ENCODE data around the gene RNLS.

RNLS gene

GRCh38 chr10:88232983-88233543 lies 350.1 kb downstream of the RNLS start:
- no peak for DNase-seq (ENCODE audit: low spot score)

DNA sequence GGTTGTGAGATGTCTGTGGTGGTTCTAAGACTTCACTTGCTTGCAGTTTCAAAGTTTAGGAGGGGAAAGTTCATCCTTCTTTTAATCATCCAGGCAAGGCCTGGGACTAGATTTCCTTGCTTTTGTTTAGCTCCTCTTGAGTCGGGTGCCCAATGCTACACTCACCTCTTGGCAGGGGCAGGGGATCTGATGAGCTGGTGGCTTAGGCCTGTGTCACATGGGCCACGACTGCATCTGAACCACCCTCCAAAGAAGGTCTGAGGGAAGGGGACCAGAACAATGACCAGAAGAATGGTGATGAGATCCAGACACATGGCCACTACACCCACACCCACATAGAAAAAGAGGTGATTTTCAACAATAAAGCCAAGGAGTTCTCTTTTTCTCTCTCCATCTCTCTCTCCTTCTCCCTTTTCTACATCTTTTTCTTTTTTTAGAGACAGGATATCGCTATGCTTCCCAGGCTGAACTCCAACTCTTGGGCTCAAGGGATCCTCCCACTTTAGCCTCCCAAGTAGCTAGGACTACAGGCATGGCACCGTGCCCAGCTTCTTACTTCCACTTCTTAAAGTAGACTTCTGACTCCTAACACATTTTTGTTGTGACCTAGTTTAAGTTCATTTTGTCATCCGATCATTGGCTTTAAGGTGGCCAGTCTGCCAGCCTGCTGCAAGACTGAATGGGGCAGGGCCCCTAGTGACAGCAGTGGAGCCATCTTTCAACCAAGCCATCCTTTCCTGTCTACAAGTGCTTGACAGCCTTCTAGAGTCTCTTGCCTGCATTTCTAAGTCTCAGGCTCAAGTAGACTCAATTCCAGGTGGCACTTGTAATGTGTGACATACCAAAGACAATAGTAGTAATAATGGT lies 350.9 kb downstream of the RNLS start:
- no peak for DNase-seq (ENCODE audit: low spot score)

GRCh38 chr10:88230251-88230650 lies 352.9 kb downstream of the RNLS start:
- no peak for DNase-seq (ENCODE audit: low spot score)

GRCh38 chr10:88228130-88228529 lies 355.0 kb downstream of the RNLS start:
- DNase-seq (ENCODE audit: low spot score) = no peak

DNA sequence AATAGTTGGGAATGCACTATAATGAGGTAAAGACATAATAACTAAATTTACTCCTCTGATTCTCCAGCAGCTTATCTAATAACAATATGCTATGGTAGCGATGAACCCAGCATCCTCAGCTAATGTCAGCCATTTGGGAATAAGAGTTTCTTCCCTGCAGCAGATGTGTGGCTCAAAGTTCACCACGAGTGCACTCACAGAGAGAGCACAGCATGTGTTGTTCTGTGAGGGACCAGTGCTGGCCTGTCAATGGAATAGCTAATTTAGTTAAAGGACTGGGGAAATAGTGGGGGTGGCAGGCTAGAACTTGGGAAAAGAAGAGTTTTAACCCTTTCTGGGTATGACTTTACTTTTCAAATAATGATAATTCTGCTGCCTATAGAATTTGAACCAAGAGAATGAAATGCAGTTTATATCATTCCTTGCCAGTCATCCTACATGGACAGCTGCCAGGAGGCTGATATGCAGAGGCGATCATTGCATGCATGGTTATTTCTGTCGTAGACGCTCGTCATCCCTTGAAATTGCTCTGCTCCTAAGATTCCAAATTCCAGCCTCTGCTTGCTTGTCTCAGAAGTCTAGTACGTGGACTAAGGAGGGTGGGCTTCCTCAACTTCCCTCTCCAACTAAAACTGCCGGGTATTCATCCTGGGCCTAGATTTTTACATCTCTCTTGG lies 355.6 kb downstream of the RNLS start:
- no peak for DNase-seq (ENCODE audit: low spot score)

DNA sequence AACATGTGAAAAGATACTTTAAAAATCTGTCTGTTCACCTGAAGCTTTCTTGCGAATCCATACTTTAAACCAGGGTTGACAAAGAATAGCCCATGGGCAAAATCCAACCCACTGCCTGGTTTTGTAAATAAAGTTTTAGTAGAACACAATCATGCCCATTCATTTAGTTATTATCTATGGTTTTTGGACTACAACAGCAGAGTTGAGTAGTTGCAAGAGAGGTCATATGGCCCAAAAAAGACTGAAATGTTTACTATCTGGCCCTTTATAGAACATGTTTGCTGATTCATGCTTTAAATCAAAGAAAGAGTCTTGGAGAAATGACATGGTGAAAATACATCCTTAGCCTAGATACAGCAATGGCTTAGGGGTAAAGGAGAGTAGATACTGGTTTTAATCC lies 356.2 kb downstream of the RNLS start:
- DNase-seq (ENCODE audit: low spot score) = no peak

- no peak for DNase-seq (ENCODE audit: low spot score)
Measured at GRCh38 chr10:88226071-88226659, 357.0 kb downstream of the RNLS start.

Measured in CD4-positive, alpha-beta T cell treated with Interleukin-6 at 100 ng/mL for 8 hours (primary cell).